Naive B cell (primary cell): Measurements from ENCODE around the gene OR1S2. TPM values are rescaled to one million over a fixed set of nuclear protein-coding genes. Genes with fewer than 3 reads are reported as not detected.

ENCODE experiments used
- ATAC-seq, 2 donors: fragments of 150-1000 bp; cut with Tn5 transposase; 2 replicates each; pipeline ENCODE4 v1.10.0; 2021; ENCODE audit warnings: low read depth in 2 of 2, mild to moderate bottlenecking in 2 of 2, moderate library complexity in 2 of 2
- DNase-seq: peaks from one replicate; pipeline ENCODE4 v3.0.0; 2022
- H3K27ac Mint-ChIP-seq, 6 donors: one replicate each; pipeline ENCODE4 v1.8.0; 2020 to 2022; ENCODE audit warnings: mild to moderate bottlenecking in 6 of 6, mixed read lengths in 6 of 6, moderate library complexity in 5 of 6, inconsistent platforms in 2 of 6
- H3K27me3 Mint-ChIP-seq, 3 donors: one replicate each; pipeline ENCODE4 v1.8.0; 2021 to 2022; ENCODE audit warnings: mixed read lengths in 3 of 3, mild to moderate bottlenecking in 1 of 3
- H3K36me3 Mint-ChIP-seq, 2 donors: one replicate each; pipeline ENCODE4 v1.8.0; 2020 to 2022; ENCODE audit warnings: mixed read lengths in 2 of 2, inconsistent platforms in 1 of 2, mild to moderate bottlenecking in 1 of 2
- H3K4me1 Mint-ChIP-seq, 3 donors: one replicate each; pipeline ENCODE4 v1.8.0; 2020 to 2022; ENCODE audit warnings: mixed read lengths in 3 of 3, inconsistent platforms in 1 of 3, mild to moderate bottlenecking in 1 of 3, moderate library complexity in 1 of 3
- H3K4me3 Mint-ChIP-seq, 8 donors: one replicate each; pipeline ENCODE4 v1.8.0; 2020 to 2022; ENCODE audit warnings: mild to moderate bottlenecking in 8 of 8, mixed read lengths in 8 of 8, moderate library complexity in 8 of 8, inconsistent platforms in 2 of 8
- H3K9me3 Mint-ChIP-seq, 7 donors: one replicate each; pipeline ENCODE4 v1.8.0; 2020 to 2022; ENCODE audit warnings: mixed read lengths in 7 of 7, mild to moderate bottlenecking in 5 of 7, inconsistent platforms in 2 of 7, moderate library complexity in 1 of 7
- polyA plus RNA-seq, 6 donors: library from polyadenylated mRNA; unstranded; fragments of 300-500 nt; fragmentation: Illumina TruSeq; gene quantifications; one replicate each; pipeline ENCODE4 v1.2.3, GENCODE V29; 2021; ENCODE audit warnings: low read depth in 6 of 6

Gene OR1S2
- polyA plus RNA-seq, 6 donors from 2014 or later = not detected

DNA sequence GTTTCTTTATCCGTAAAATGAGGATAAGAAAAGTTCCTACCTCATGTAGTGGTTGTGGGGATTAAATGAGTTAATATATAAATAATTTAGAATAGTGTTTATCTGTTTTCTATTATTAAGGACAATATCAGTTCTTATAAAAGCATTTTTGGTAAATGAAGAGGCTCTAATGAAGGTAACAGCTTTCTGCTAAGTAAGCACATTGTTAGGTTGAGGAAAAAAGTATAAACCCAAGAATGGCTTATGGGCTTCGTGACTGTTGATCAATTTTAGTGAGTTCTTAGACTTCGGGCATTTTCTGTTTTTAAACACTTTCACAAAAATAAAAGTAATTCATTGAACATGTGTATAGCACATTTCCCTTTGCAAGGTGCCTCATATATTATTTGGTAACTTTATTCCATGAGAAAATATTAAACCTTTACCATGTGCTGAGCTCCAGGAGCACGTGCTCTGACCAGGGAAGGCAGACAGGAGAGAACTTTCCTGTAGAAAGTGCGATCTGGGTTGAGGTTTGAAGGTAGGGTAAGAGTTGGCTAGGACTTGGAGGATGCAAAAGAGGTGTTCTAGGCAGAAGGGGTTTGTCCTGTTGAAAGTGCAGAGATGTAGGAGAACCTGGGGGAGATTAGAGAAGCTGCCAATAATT, 26.4 kb downstream of the OR1S2 start:
- Mint-ChIP-seq H3K27ac (no peak overlapping the region), H3K9me3 (peaks cover 0 to 6% (median 0%) of the 10 kb centered on the region in 7 donors), H3K27me3 (peaks cover 17 to 43% (median 27%) of the 10 kb centered on the region in 3 donors), H3K36me3 (no peaks in the 10 kb centered on the region), H3K4me1 (no peaks in the 10 kb centered on the region), H3K4me3 (no peak overlapping the region)
- ATAC-seq (no peak), DNase-seq (no peak)

GRCh38 chr11:58165504-58166106, 38.3 kb downstream of the OR1S2 start:
- Mint-ChIP-seq H3K4me3 (no peak overlapping the region), H3K4me1 (no peaks in the 10 kb centered on the region), H3K27ac (no peak overlapping the region), H3K9me3 (peaks cover 0 to 6% (median 0%) of the 10 kb centered on the region in 7 donors), H3K27me3 (peaks cover 6 to 20% (median 11%) of the 10 kb centered on the region in 3 donors), H3K36me3 (no peaks in the 10 kb centered on the region)
- DNase-seq (no peak), ATAC-seq (no peak)

DNA sequence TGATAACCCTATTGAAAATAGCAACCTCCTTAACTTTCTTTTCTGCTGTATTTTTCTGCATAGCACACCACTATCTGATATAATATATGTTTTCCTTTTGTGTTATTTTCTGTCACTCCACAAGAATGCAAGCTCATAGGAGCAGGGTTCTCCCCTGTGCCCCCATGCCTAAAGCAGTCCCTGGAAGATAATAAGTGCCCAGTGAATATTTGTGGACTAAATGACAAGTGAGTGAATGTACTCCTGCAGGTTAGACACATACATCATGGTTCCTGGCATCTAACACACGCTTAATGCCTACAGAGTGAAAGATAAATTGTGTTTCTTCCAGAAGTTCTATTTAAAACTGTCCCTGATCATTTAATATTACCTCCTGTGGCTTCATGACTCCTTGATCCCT, 39.0 kb downstream of the OR1S2 start:
- Mint-ChIP-seq H3K4me3 (no peak overlapping the region), H3K9me3 (peaks cover 0 to 9% (median 0%) of the 10 kb centered on the region in 7 donors), H3K4me1 (no peaks in the 10 kb centered on the region), H3K27me3 (peaks cover 6 to 15% (median 11%) of the 10 kb centered on the region in 3 donors), H3K27ac (no peak overlapping the region), H3K36me3 (no peaks in the 10 kb centered on the region)
- no peak for DNase-seq
- no peak for ATAC-seq

GRCh38 chr11:58164389-58164788, 39.6 kb downstream of the OR1S2 start:
- Mint-ChIP-seq H3K27me3 (peaks cover 6 to 11% (median 9%) of the 10 kb centered on the region in 3 donors), H3K4me3 (no peak overlapping the region), H3K27ac (no peak overlapping the region), H3K36me3 (no peaks in the 10 kb centered on the region), H3K4me1 (no peaks in the 10 kb centered on the region), H3K9me3 (peaks cover 0 to 15% (median 0%) of the 10 kb centered on the region in 7 donors)
- ATAC-seq (no peak), DNase-seq (no peak)

Other genes starting within 250 kb of the OR1S2 start
- gene OR9Q1, start 180.3 kb downstream of the OR1S2 start, polyA plus RNA-seq = not detected
- not detected for gene OR6Q1, start 173.2 kb downstream of the OR1S2 start, polyA plus RNA-seq
- not detected for gene OR9I1, start 78.6 kb downstream of the OR1S2 start, polyA plus RNA-seq
- not detected for gene OR9Q2, start 15.1 kb downstream of the OR1S2 start, polyA plus RNA-seq
- not detected for gene OR1S1, start 8.6 kb upstream of the OR1S2 start, polyA plus RNA-seq
- gene OR10Q1, start 24.8 kb upstream of the OR1S2 start, polyA plus RNA-seq = not detected
- gene OR10W1, start 64.1 kb upstream of the OR1S2 start, polyA plus RNA-seq = not detected
- gene OR5B17, start 154.9 kb upstream of the OR1S2 start, polyA plus RNA-seq = not detected
- not detected for gene OR5B3, start 202.7 kb upstream of the OR1S2 start, polyA plus RNA-seq
- gene OR5B2, start 224.0 kb upstream of the OR1S2 start, polyA plus RNA-seq = not detected
- gene OR5B12, start 238.1 kb upstream of the OR1S2 start, polyA plus RNA-seq = not detected